ENCODE results near the gene UEVLD.
A peak's percentile ranks its signal among the peaks of the same experiment; 100 is the strongest.

UEVLD gene

GRCh38 chr11:18533365-18533764, 55.2 kb downstream of the UEVLD start:
- no peak for DNase-seq (ENCODE audit: low read depth, low spot score)
- in situ Hi-C loops (cut with HindIII; ENCODE audit: low sequenced_read_pairs) = no loop called here
- H3K4me3 ChIP-seq (ENCODE audit: low read depth, low read length) = no peak overlapping the region
- TF ChIP-seq CTCF (IDR thresholded peaks at IDR 0.05; ENCODE audit: low read depth, low read length) = no peak

DNA sequence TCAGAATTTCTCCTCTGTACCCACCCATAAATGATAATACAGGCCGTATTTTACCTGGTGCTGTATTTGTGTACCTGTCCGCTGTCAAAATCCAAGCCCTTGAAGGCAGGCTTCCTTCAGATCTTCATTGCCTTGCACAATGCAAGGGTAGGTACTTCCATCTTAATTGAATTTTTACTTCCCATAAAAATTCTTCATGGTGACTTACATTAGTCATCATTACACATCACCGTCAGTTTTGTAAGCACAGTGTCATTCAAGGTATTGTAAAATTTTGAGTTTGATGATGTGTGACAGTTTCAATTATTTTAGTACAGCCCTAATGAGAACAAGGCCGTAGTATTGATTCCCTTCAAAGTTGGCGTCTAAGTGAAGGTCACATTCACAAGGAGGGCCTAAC, 61.0 kb downstream of the UEVLD start:
- H3K4me3 ChIP-seq (ENCODE audit: low read depth, low read length) = peak overlapping the region; percentile 94
- peak; percentile 23 for DNase-seq (ENCODE audit: low read depth, low spot score)
- in situ Hi-C loops (cut with HindIII; ENCODE audit: low sequenced_read_pairs) = no loop called here
- no peak for TF ChIP-seq CTCF (IDR thresholded peaks at IDR 0.05; ENCODE audit: low read depth, low read length)

- in situ Hi-C loops (cut with HindIII; ENCODE audit: low sequenced_read_pairs) = no loop called here
- peak; percentile 93 for DNase-seq (ENCODE audit: low read depth, low spot score)
- no peak for TF ChIP-seq CTCF (IDR thresholded peaks at IDR 0.05; ENCODE audit: low read depth, low read length)
- H3K4me3 ChIP-seq (ENCODE audit: low read depth, low read length) = peak within 1 kb of the TSS; percentile 94
These were observed 61.8 kb downstream of the UEVLD start, which contains the start of gene TSG101 for GRCh38 chr11:18526521-18527296. Gene TSG101, minus strand, starts transcription at chr11:18526942. Its CDS starts 126 bp downstream, at chr11:18526816.

DNA sequence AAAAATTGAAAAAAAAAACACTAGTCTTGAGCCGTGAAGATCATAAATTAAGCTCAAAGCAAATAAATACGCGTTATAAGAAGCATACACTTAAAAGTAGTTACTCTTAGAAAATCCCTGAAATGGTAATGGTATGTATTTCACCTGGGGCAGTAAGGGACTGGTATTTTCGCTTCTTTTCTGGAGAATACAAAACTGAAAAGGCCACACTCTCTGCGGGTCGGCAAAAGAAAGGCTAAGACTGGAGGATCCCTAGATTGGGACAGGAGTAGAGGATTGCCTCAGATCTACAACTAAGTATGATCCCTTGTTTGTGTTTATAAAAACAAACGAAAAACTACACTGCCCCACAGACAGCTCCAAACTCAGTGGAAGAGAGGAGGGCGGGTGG, 62.4 kb downstream of the UEVLD start:
- DNase-seq (ENCODE audit: low read depth, low spot score) = no peak
- TF ChIP-seq CTCF (IDR thresholded peaks at IDR 0.05; ENCODE audit: low read depth, low read length) = no peak
- in situ Hi-C loops (cut with HindIII; ENCODE audit: low sequenced_read_pairs) = no loop called here
- H3K4me3 ChIP-seq (ENCODE audit: low read depth, low read length) = peak overlapping the region; percentile 94

- in situ Hi-C loops (cut with HindIII; ENCODE audit: low sequenced_read_pairs) = no loop called here
- DNase-seq (ENCODE audit: low read depth, low spot score) = no peak
- TF ChIP-seq CTCF (IDR thresholded peaks at IDR 0.05; ENCODE audit: low read depth, low read length) = no peak
- H3K4me3 ChIP-seq (ENCODE audit: low read depth, low read length) = no peak overlapping the region
These were observed 64.3 kb downstream of the UEVLD start for GRCh38 chr11:18524248-18524647.

GRCh38 chr11:18523084-18523483, 65.5 kb downstream of the UEVLD start:
- TF ChIP-seq CTCF (IDR thresholded peaks at IDR 0.05; ENCODE audit: low read depth, low read length) = no peak
- in situ Hi-C loops (cut with HindIII; ENCODE audit: low sequenced_read_pairs) = no loop called here
- H3K4me3 ChIP-seq (ENCODE audit: low read depth, low read length) = no peak overlapping the region
- DNase-seq (ENCODE audit: low read depth, low spot score) = no peak

All from astrocyte of the spinal cord (primary cell).